ENCODE results near the gene KSR1. TPM values are rescaled to one million over a fixed set of nuclear protein-coding genes. Genes with fewer than 3 reads are reported as not detected.

The KSR1 gene
- total and polyA plus RNA-seq, 8 donors: 2.7 to 32.1 (median 13.6) TPM

DNA sequence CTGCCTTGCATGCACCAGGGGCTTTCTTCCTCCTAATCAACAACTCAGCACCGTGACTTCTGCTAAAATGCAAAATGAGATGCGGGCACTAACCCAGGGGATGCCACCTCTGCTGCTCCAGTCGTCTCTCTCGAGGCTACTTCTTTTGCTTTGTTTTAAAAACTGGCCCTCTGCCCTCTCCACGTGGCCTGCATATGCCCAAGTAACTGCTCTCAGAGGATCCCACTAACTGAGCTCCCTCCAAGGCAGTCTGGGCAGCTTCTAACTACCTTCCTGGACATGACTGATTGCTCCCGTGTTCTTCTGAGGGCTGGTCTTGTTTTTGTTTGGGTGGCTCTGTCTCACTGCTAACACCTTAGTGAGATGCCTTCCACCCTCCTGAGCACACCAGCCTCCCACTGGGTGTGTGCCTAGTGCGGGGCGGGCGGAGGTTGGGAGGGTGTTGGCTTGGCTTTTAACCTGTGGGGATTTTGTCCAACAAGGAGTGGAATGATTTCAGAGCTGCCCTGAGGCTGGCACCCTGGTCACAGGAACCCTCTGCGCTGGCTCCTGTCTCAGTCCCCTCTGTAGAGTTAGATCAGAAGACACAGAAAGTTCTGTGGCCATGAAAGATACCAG, 165.8 kb downstream of the KSR1 start:
- 49 to 78% (median 55%) methylated on average over 7 to 10 of the region's 10 CpGs for WGBS, 5 donors
- no peaks in the 10 kb centered on the region for H3K27me3 ChIP-seq
- H3K27ac ChIP-seq: peak overlapping the region in 1 of 5 donors; percentile 18
- no peak for DNase-seq
- H3K36me3 ChIP-seq: peaks cover 35 to 98% (median 96%) of the 10 kb centered on the region in 4 donors
- H3K4me3 ChIP-seq: no peak overlapping the region
- intact Hi-C loops (cut with DNase I; ENCODE audit: low total_unique reads): no loop called here
- no peak for TF ChIP-seq POLR2A (IDR thresholded peaks at IDR 0.05)
- TF ChIP-seq, protein P1, sequence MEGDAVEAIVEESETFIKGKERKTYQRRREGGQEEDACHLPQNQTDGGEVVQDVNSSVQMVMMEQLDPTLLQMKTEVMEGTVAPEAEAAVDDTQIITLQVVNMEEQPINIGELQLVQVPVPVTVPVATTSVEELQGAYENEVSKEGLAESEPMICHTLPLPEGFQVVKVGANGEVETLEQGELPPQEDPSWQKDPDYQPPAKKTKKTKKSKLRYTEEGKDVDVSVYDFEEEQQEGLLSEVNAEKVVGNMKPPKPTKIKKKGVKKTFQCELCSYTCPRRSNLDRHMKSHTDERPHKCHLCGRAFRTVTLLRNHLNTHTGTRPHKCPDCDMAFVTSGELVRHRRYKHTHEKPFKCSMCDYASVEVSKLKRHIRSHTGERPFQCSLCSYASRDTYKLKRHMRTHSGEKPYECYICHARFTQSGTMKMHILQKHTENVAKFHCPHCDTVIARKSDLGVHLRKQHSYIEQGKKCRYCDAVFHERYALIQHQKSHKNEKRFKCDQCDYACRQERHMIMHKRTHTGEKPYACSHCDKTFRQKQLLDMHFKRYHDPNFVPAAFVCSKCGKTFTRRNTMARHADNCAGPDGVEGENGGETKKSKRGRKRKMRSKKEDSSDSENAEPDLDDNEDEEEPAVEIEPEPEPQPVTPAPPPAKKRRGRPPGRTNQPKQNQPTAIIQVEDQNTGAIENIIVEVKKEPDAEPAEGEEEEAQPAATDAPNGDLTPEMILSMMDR (IDR thresholded peaks at IDR 0.05): no peak
- no peak for TF ChIP-seq POLR2AphosphoS5 (IDR thresholded peaks at IDR 0.05)
- peaks cover 0 to 5% (median 0%) of the 10 kb centered on the region in 4 donors for H3K4me1 ChIP-seq
- H3K9me3 ChIP-seq: no peaks in the 10 kb centered on the region

DNA sequence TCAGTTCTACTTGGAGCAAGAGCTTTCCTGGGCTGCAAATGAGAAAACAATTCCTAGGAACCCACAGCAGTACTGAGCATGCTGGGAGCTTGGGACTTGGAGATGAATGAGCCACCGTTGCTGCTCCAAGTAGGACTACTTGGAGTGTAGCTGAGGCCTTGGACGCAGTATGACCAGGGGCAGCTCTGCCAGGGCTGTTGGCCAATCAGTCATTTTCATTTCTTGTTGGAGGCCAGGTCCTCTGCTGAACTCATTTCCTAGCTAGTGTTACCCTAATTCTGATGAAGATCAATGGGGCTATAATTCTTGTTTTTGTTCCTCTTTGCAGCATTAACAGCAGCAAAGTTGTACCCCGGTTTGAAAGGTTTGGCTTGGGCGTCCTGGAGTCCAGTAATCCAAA, 166.7 kb downstream of the KSR1 start:
- no peak for DNase-seq
- Histone ChIP-seq H3K9me3 (no peaks in the 10 kb centered on the region), H3K36me3 (peaks cover 26 to 90% (median 89%) of the 10 kb centered on the region in 4 donors), H3K27ac (no peak overlapping the region), H3K4me3 (no peak overlapping the region), H3K27me3 (no peaks in the 10 kb centered on the region), H3K4me1 (peaks cover 0 to 5% (median 0%) of the 10 kb centered on the region in 4 donors)
- WGBS, 5 donors: 76 to 92% (median 87%) methylated on average over 4 of the region's 4 CpGs
- TF ChIP-seq POLR2A (IDR thresholded peaks at IDR 0.05): no peak
- TF ChIP-seq, protein P1 (IDR thresholded peaks at IDR 0.05): no peak
- no peak for TF ChIP-seq POLR2AphosphoS5 (IDR thresholded peaks at IDR 0.05)
- TF ChIP-seq EP300 (IDR thresholded peaks at IDR 0.05): no peak
- intact Hi-C loops (cut with DNase I; ENCODE audit: low total_unique reads): no loop called here

DNA sequence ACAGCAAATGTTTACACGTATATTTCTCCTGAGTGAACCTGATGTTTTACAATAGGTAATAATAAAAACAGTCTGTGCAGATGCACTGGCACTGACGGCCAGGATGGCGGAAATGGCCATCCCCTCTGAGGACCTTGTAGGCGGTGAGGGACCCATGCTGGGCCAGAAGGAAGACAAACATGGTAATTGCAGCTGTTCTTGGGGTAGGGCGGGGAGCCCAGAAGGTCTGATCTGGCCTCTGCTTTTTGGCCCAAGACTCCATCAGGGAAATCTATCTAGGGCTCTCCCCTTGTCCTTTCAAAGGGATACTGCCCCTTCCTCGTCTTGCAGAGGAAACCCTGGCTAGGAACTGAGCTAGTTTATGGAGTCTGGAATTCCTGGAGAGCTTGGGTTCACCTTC, 167.4 kb downstream of the KSR1 start:
- H3K27ac ChIP-seq: no peak overlapping the region
- H3K9me3 ChIP-seq: no peaks in the 10 kb centered on the region
- H3K4me1 ChIP-seq: peaks cover 0 to 5% (median 0%) of the 10 kb centered on the region in 4 donors
- intact Hi-C loops (cut with DNase I; ENCODE audit: low total_unique reads): no loop called here
- H3K27me3 ChIP-seq: no peaks in the 10 kb centered on the region
- TF ChIP-seq POLR2A (IDR thresholded peaks at IDR 0.05) (no peak), EP300 (IDR thresholded peaks at IDR 0.05) (no peak), POLR2AphosphoS5 (IDR thresholded peaks at IDR 0.05) (no peak)
- TF ChIP-seq, protein P1 (IDR thresholded peaks at IDR 0.05): no peak
- no peak for DNase-seq
- H3K36me3 ChIP-seq: peaks cover 20 to 83% (median 82%) of the 10 kb centered on the region in 4 donors
- 84 to 96% (median 94%) methylated on average over 6 of the region's 6 CpGs for WGBS, 5 donors
- H3K4me3 ChIP-seq: no peak overlapping the region

DNA sequence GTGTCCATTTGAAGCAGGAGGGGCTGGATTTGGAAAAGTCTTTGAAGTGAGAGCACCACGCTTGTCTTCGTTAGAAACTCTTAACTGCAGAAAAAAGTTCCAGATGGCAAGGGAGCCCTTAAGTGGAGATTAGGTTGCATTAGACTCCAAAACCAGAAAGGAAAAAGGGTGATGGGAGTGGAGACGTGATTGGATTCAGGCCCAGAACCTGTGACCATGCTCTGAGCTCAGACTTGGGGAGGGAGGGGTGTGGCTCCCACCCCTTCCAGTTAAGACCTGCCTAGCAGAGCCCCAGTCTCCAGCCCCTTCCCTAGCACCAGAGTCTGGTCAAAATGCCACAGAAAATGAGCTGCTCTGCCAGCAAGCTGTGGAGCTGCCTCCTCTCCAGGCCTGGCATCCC, 168.3 kb downstream of the KSR1 start:
- WGBS, 5 donors: 87 to 98% (median 90%) methylated on average over 3 of the region's 3 CpGs
- TF ChIP-seq POLR2A (IDR thresholded peaks at IDR 0.05): no peak
- no peak for TF ChIP-seq POLR2AphosphoS5 (IDR thresholded peaks at IDR 0.05)
- TF ChIP-seq, protein P1 (IDR thresholded peaks at IDR 0.05): no peak
- TF ChIP-seq EP300 (IDR thresholded peaks at IDR 0.05): no peak
- peaks cover 0 to 5% (median 0%) of the 10 kb centered on the region in 4 donors for H3K4me1 ChIP-seq
- peaks cover 19 to 77% (median 74%) of the 10 kb centered on the region in 4 donors for H3K36me3 ChIP-seq
- DNase-seq: no peak
- no peaks in the 10 kb centered on the region for H3K9me3 ChIP-seq
- no peak overlapping the region for H3K27ac ChIP-seq
- H3K4me3 ChIP-seq: no peak overlapping the region
- intact Hi-C loops (cut with DNase I; ENCODE audit: low total_unique reads): no loop called here
- H3K27me3 ChIP-seq: no peaks in the 10 kb centered on the region
